GM08714 (cell line): ENCODE results near the gene LPXN.

Experiments used
- H3K4me3 ChIP-seq: fragments of 200-500 bp; sonication (Bioruptor generic); 2 replicates; pipeline ENCODE4 v1.5.1; 2014; ENCODE audit warnings: mild to moderate bottlenecking, low read length, inconsistent platforms
- ZNF274 ChIP-seq: IDR thresholded peaks from 2 replicates; pipeline ENCODE4 v1.6.1; 2012; ENCODE audit warnings: mild to moderate bottlenecking, low read depth, low read length

Gene LPXN

DNA sequence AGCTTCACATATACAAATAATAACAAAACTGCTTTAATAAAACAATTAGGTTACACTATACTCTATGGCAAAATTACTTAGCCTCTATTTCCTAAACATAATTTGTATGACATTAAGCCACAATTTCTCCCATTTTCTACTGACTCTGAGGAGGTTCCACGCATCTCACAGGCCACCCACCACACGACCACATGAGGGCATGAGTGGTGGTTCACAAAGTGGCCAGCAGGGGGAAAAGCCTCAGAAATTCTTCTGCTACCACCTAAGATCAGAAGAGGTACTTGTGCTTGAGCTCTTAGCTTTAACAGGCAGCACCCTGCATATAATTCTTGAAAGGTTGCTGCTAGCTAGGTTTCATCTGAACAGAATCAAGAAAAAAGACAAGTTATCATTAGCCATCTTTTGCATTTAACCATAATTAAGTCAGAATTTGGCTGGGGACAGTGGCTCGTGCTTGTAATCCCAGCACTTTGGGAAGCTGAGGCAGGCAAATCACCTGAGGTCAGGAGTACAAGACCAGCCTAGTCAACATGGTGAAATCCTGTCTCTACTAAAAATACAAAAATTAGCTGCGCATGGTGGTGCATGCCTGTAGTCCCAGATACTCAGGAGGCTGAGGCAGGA is 7.7 kb downstream of the LPXN start:
- TF ChIP-seq ZNF274: no peak

GRCh38 chr11:58564231-58564630 is 11.4 kb downstream of the LPXN start:
- no peak overlapping the region for H3K4me3 ChIP-seq
- TF ChIP-seq ZNF274: no peak

More for the DNA sequence above, 7.7 kb downstream of the LPXN start:
- H3K4me3 ChIP-seq: no peak overlapping the region

DNA sequence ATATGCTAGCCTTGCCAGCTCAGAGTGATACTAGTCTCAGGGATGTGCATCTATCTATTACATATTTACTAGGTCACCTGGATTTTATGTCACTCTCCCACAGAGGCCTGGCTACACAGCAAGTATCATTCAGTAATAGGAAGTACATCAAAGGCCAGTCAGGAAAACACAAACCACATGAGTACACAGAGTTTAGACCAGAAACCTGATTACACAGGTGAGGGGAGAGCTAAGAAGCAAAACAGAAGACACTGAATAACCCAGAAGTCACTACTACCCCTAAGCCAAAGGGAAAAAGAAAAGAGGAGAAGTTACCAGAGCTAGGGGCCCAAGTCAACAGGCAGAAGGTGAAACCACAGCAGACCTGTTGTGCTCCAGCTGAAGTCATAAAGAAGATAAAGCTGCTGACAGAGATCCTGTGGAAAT is 13.3 kb downstream of the LPXN start:
- no peak for TF ChIP-seq ZNF274
- H3K4me3 ChIP-seq: no peak overlapping the region; the same call in 1 of the 2 replicates

- TF ChIP-seq ZNF274: no peak
- no peak overlapping the region for H3K4me3 ChIP-seq
Measured at GRCh38 chr11:58561394-58562098, 14.1 kb downstream of the LPXN start.

DNA sequence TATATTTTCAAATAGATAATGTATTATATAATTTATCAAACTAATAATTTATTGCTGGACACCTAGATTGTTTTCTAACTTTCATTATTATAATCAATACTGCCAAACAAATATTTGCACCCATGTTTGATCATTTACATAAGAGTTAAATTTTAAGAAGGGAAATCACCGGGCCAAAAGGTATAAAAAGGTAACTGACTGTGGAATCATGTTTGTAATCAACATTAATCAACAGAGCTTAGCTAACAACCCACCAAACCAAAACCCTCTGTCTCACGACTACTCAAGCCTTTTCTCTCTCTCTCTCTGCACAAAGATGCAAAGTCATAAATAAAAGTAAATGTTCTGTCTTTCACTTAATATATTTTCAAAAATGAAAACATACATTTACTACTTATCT is 14.8 kb downstream of the LPXN start:
- TF ChIP-seq ZNF274: no peak

DNA sequence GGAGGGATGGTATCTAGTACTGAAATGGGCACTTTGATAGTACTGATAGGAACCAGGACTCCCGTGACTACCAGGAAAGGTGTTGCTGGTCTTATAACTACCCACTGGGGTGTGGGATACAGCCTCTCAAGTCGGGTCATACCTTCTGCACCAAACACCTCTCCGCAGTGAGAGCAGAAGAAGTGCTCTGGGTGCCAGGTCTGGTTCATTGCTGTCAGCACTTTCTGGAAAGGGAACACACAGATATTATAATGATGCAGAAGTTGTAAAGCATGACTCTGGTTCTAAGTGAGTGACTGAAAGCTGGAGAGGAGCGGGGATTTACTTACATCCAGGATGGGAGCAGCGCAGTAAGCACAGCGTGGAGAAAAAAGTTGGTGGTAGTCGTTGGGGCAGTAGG is 26.0 kb downstream of the LPXN start:
- no peak overlapping the region for H3K4me3 ChIP-seq
- TF ChIP-seq ZNF274: no peak

More for the DNA sequence above, 14.8 kb downstream of the LPXN start:
- H3K4me3 ChIP-seq: no peak overlapping the region

DNA sequence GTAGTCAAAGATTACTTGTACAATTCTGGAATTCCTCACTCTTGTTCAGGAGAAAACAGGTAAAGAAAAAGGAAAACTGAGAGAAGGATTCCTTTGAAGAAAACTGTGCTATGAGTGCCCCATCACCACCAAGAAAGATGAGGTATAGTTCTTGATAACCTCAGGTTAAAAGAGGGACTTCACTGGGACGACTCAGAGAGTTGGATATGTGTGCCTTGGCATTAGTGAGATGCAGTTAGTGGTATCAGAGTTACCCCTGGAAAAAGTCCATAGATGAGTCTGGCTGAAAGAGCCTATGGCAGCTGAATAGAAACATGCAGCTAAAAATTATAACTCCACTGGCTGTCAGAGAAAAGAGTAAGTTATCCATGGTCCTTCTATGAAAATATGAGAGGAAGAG is 28.8 kb downstream of the LPXN start:
- H3K4me3 ChIP-seq: no peak overlapping the region
- no peak for TF ChIP-seq ZNF274

DNA sequence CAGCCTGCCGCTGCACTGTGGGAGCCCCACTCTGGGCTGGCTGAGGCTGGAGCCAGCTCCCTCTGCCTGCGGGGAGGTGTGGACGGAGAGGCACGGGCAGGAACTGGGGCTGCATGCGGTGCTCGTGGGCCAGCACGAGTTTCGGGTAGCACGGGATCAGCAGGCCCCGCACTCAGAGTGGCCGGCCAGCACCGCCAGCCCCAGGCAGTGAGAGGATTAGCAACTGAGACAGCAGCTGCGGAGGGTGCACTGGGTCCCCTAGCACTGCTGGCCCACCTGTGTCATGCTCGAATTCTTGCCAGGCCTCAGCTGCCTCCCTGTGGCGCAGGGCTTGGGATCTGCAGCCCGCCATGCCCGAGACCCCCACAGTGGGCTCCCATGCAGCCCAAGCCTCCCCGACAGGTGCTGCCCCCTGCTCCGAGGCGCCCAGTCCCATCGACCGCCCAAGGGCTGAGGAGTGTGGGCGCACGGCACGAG is 43.8 kb downstream of the LPXN start:
- H3K4me3 ChIP-seq: no peak overlapping the region
- TF ChIP-seq ZNF274: no peak

DNA sequence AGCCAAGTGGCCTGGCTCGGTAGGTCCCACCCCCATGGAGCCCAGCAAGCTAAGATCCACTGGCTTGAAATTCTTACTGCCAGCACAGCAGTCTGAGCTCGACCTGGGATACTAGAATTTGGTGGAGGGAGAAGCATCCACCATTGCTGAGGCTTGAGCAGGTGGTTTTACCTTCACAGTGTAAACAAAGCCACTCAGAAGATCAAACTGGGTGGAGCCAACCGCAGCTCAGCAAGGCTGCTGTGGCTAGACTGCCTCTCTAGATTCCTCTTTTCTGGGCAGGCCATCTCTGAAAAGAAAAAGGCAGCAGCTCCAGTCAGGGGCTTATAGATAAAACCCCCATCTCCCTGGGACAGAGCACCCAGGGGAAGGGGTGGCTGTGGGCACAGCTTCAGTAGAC is 45.4 kb downstream of the LPXN start:
- no peak for TF ChIP-seq ZNF274
- no peak overlapping the region for H3K4me3 ChIP-seq

GRCh38 chr11:58527429-58527828 is 48.2 kb downstream of the LPXN start:
- no peak overlapping the region for H3K4me3 ChIP-seq
- no peak for TF ChIP-seq ZNF274

DNA sequence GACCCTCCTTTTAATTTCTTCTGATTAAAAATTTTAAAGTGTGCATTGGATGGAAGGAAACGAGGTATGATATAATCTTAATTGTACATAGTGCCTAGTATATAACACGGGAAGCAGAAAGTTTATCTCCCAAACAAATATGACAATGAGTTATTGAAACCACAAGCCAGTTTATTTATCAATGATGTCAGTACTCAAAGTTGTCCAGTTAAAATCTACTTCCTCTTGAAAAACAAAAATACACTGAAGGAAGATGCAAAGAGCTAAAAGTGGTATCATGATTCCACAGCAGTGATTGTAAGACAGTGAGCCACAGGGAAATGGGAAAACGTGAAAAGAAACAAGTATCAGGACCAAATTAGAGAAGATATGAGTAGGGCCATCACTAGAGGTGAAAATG is 48.9 kb downstream of the LPXN start:
- TF ChIP-seq ZNF274: no peak
- H3K4me3 ChIP-seq: no peak overlapping the region

- TF ChIP-seq ZNF274: no peak
- no peak overlapping the region for H3K4me3 ChIP-seq
Measured at GRCh38 chr11:58525037-58525614, 50.5 kb downstream of the LPXN start.

DNA sequence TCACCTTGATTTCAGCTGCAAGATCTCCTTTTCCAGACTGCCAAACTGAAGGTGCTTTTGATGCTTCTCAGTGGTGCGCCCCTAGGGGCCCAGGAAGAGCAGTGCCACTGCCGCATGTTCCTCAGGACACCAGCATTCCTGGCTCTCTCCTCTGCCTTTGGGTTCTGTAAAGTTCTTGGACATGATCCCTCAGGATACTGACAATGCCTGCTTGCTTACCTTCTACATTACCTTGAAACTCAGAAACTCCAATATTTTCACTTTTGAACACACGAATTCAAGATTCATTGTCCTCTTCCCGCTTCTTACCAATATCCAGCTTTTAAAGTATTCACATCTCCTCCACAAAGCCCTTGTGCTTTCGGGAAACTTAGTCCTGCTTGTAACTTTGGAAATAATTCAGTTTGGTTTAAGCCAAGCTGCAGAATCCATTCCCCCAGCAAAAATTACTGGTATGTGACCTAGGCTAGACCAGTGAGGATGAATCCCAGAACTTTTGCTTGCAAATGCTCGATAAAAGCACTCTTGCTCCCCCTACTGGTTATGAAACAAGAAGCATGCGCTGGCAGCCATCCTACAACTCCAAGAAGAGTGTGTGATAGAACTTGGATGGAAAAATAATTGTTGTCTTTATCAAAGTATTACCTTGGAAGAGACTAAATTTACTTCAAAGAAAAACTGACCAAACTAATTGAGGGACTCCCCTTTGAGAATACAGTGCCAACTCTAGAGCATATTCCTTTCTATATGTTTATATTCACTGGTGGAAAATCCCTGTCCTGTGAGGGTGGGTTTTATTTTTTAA is 51.2 kb downstream of the LPXN start:
- no peak for TF ChIP-seq ZNF274
- H3K4me3 ChIP-seq: peak overlapping the region; percentile 49; the same call in 1 of the 2 replicates

GRCh38 chr11:58513747-58514367 is 61.8 kb downstream of the LPXN start:
- H3K4me3 ChIP-seq: no peak overlapping the region
- no peak for TF ChIP-seq ZNF274

GRCh38 chr11:58511636-58512035 is 64.0 kb downstream of the LPXN start:
- TF ChIP-seq ZNF274: no peak
- H3K4me3 ChIP-seq: no peak overlapping the region
